ENCODE data around the gene SPACA7.

The SPACA7 gene

GRCh38 chr13:112441779-112442310 lies 65.7 kb downstream of the SPACA7 start:
- Mint-ChIP-seq H3K36me3 (ENCODE audit: low read depth) (no peaks in the 10 kb centered on the region), H3K4me3 (no peak overlapping the region), H3K9me3 (peaks cover 17% of the 10 kb centered on the region), H3K27me3 (ENCODE audit: low read depth, poor library complexity) (peaks cover 56% of the 10 kb centered on the region), H3K4me1 (peaks cover 6% of the 10 kb centered on the region), H3K27ac (no peak overlapping the region)
- no peak for DNase-seq
- no peak for TF ChIP-seq CTCF (IDR thresholded peaks at IDR 0.05)

GRCh38 chr13:112442483-112443090 lies 66.4 kb downstream of the SPACA7 start:
- H3K4me3 Mint-ChIP-seq = no peak overlapping the region
- H3K4me1 Mint-ChIP-seq = peaks cover 6% of the 10 kb centered on the region
- peaks cover 17% of the 10 kb centered on the region for H3K9me3 Mint-ChIP-seq
- peaks cover 62% of the 10 kb centered on the region for H3K27me3 Mint-ChIP-seq (ENCODE audit: low read depth, poor library complexity)
- H3K27ac Mint-ChIP-seq = no peak overlapping the region
- no peak for DNase-seq
- no peak for TF ChIP-seq CTCF (IDR thresholded peaks at IDR 0.05)
- H3K36me3 Mint-ChIP-seq (ENCODE audit: low read depth) = no peaks in the 10 kb centered on the region

GRCh38 chr13:112443191-112443994 lies 67.2 kb downstream of the SPACA7 start:
- peaks cover 63% of the 10 kb centered on the region for H3K27me3 Mint-ChIP-seq (ENCODE audit: low read depth, poor library complexity)
- H3K27ac Mint-ChIP-seq = no peak overlapping the region
- no peak overlapping the region for H3K4me3 Mint-ChIP-seq
- DNase-seq = peak; percentile 66
- peaks cover 12% of the 10 kb centered on the region for H3K9me3 Mint-ChIP-seq
- no peak for TF ChIP-seq CTCF (IDR thresholded peaks at IDR 0.05)
- peaks cover 6% of the 10 kb centered on the region for H3K4me1 Mint-ChIP-seq
- H3K36me3 Mint-ChIP-seq (ENCODE audit: low read depth) = no peaks in the 10 kb centered on the region

GRCh38 chr13:112443995-112444311 lies 67.8 kb downstream of the SPACA7 start:
- H3K9me3 Mint-ChIP-seq = peaks cover 6% of the 10 kb centered on the region
- DNase-seq = peak; percentile 90
- no peaks in the 10 kb centered on the region for H3K36me3 Mint-ChIP-seq (ENCODE audit: low read depth)
- H3K27me3 Mint-ChIP-seq (ENCODE audit: low read depth, poor library complexity) = peaks cover 62% of the 10 kb centered on the region
- peak; percentile 83 for TF ChIP-seq CTCF (IDR thresholded peaks at IDR 0.05)
- H3K4me3 Mint-ChIP-seq = no peak overlapping the region
- H3K4me1 Mint-ChIP-seq = peaks cover 6% of the 10 kb centered on the region
- H3K27ac Mint-ChIP-seq = no peak overlapping the region

GRCh38 chr13:112444416-112445399 lies 68.6 kb downstream of the SPACA7 start:
- no peak for DNase-seq
- Mint-ChIP-seq H3K27ac (no peak overlapping the region), H3K9me3 (no peaks in the 10 kb centered on the region), H3K4me3 (no peak overlapping the region), H3K27me3 (ENCODE audit: low read depth, poor library complexity) (peaks cover 55% of the 10 kb centered on the region), H3K4me1 (peaks cover 6% of the 10 kb centered on the region), H3K36me3 (ENCODE audit: low read depth) (no peaks in the 10 kb centered on the region)
- no peak for TF ChIP-seq CTCF (IDR thresholded peaks at IDR 0.05)
